ENCODE measurements around the gene ANKS1A.

Gene ANKS1A

GRCh38 chr6:35024551-35025054 lies 135.5 kb downstream of the ANKS1A start:
- no peak for TF ChIP-seq CREB1 (IDR thresholded peaks at IDR 0.05; ENCODE audit: low read depth)
- TF ChIP-seq EGR1 (IDR thresholded peaks at IDR 0.05), result no peak
- TF ChIP-seq REST (IDR thresholded peaks at IDR 0.05; ENCODE audit: low read depth), result no peak
- TF ChIP-seq TEAD4 (IDR thresholded peaks at IDR 0.05), result peak; percentile 58; the same call in 1 of the 2 replicates
- TF ChIP-seq CEBPB (IDR thresholded peaks at IDR 0.05), result no peak
- no peak for TF ChIP-seq FOXM1 (IDR thresholded peaks at IDR 0.05; ENCODE audit: borderline replicate concordance, low read depth)
- TF ChIP-seq, protein P1, sequence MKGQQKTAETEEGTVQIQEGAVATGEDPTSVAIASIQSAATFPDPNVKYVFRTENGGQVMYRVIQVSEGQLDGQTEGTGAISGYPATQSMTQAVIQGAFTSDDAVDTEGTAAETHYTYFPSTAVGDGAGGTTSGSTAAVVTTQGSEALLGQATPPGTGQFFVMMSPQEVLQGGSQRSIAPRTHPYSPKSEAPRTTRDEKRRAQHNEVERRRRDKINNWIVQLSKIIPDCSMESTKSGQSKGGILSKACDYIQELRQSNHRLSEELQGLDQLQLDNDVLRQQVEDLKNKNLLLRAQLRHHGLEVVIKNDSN (IDR thresholded peaks at IDR 0.05), result no peak
- no peak for TF ChIP-seq TAF1 (IDR thresholded peaks at IDR 0.05; ENCODE audit: low read depth)
- no peak for TF ChIP-seq RAD21 (IDR thresholded peaks at IDR 0.05; ENCODE audit: low read depth)
- TF ChIP-seq, protein P2, sequence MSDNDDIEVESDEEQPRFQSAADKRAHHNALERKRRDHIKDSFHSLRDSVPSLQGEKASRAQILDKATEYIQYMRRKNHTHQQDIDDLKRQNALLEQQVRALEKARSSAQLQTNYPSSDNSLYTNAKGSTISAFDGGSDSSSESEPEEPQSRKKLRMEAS (IDR thresholded peaks at IDR 0.05), result no peak
- peak; percentile 51; the same call in 1 of the 2 replicates for TF ChIP-seq EP300 (IDR thresholded peaks at IDR 0.05; ENCODE audit: borderline replicate concordance)
- TF ChIP-seq ZBTB7A (IDR thresholded peaks at IDR 0.05; ENCODE audit: low read depth), result no peak
- TF ChIP-seq TCF12 (IDR thresholded peaks at IDR 0.05; ENCODE audit: low read depth), result 0 out of 2 replicates have a peak, but pooled peaks have one; percentile 49
- TF ChIP-seq YY1 (IDR thresholded peaks at IDR 0.05; ENCODE audit: low read depth), result peak; percentile 21; the same call in 1 of the 2 replicates
- 0 out of 2 replicates have a peak, but pooled peaks have one; percentile 1 for TF ChIP-seq NFIC (IDR thresholded peaks at IDR 0.05)

- TF ChIP-seq NFIC (IDR thresholded peaks at IDR 0.05) (no peak), TCF12 (IDR thresholded peaks at IDR 0.05; ENCODE audit: low read depth) (no peak), TEAD4 (IDR thresholded peaks at IDR 0.05) (no peak)
These were observed 136.5 kb downstream of the ANKS1A start for GRCh38 chr6:35025232-35026188.

DNA sequence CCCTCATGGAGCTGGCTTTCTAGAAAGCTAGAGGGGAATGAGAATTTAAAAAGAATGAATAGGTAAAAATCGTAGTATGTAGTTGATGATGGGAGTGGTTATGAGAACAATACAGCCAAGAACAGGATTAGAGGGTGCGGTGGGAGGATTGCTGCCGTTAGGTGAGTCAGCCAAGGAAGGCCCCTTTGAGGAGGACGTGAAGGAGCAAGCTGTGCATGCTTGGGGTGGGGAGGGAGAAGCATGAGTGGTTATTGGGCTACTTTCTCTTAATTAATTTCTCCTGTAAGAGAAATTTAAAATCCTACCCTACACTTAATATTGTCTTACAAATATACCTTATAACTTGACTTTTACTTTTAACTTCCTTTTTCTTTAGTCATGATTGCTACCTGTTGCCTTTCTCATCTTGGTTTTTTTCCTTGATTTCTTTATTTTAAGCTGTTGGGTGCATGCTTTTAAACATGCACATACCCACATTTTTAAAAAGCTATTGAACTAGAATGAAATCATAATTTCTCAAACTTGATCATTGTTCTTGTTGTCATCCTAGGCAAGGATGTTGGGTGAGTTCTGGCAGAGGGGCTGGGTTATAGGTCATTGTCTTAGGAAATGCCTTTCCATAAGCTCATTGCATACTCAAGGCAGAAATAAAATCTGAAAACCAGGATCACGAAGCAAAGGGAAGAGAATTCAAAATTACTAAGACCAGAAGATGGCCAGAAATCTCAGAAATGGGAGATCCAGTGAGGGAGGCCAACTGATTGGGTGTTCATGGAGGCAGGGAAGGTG lies 137.6 kb downstream of the ANKS1A start:
- TF ChIP-seq TCF12 (IDR thresholded peaks at IDR 0.05; ENCODE audit: low read depth) (no peak), NFIC (IDR thresholded peaks at IDR 0.05) (no peak), CREB1 (IDR thresholded peaks at IDR 0.05; ENCODE audit: low read depth) (no peak), ZBTB7A (IDR thresholded peaks at IDR 0.05; ENCODE audit: low read depth) (no peak), EP300 (IDR thresholded peaks at IDR 0.05; ENCODE audit: borderline replicate concordance) (no peak), TEAD4 (IDR thresholded peaks at IDR 0.05) (no peak), FOXM1 (IDR thresholded peaks at IDR 0.05; ENCODE audit: borderline replicate concordance, low read depth) (no peak), EGR1 (IDR thresholded peaks at IDR 0.05) (no peak), TAF1 (IDR thresholded peaks at IDR 0.05; ENCODE audit: low read depth) (no peak), RAD21 (IDR thresholded peaks at IDR 0.05; ENCODE audit: low read depth) (no peak), YY1 (IDR thresholded peaks at IDR 0.05; ENCODE audit: low read depth) (no peak)
- TF ChIP-seq, protein P1 (IDR thresholded peaks at IDR 0.05), result no peak

- no peak for TF ChIP-seq RAD21 (IDR thresholded peaks at IDR 0.05; ENCODE audit: low read depth)
- no peak for TF ChIP-seq EP300 (IDR thresholded peaks at IDR 0.05; ENCODE audit: borderline replicate concordance)
- TF ChIP-seq CEBPB (IDR thresholded peaks at IDR 0.05), result no peak
- no peak for TF ChIP-seq TEAD4 (IDR thresholded peaks at IDR 0.05)
- no peak for TF ChIP-seq REST (IDR thresholded peaks at IDR 0.05; ENCODE audit: low read depth)
- TF ChIP-seq FOXM1 (IDR thresholded peaks at IDR 0.05; ENCODE audit: borderline replicate concordance, low read depth), result no peak
- TF ChIP-seq, protein P1 (IDR thresholded peaks at IDR 0.05), result no peak
- TF ChIP-seq YY1 (IDR thresholded peaks at IDR 0.05; ENCODE audit: low read depth), result no peak
- TF ChIP-seq, protein P2 (IDR thresholded peaks at IDR 0.05), result no peak
- TF ChIP-seq NFIC (IDR thresholded peaks at IDR 0.05), result no peak
- no peak for TF ChIP-seq TCF12 (IDR thresholded peaks at IDR 0.05; ENCODE audit: low read depth)
- no peak for TF ChIP-seq EGR1 (IDR thresholded peaks at IDR 0.05)
- no peak for TF ChIP-seq CREB1 (IDR thresholded peaks at IDR 0.05; ENCODE audit: low read depth)
- TF ChIP-seq TAF1 (IDR thresholded peaks at IDR 0.05; ENCODE audit: low read depth), result no peak
These were observed 138.8 kb downstream of the ANKS1A start for GRCh38 chr6:35027807-35028206.
